Measurements from ENCODE around the gene CBX1.

DNA sequence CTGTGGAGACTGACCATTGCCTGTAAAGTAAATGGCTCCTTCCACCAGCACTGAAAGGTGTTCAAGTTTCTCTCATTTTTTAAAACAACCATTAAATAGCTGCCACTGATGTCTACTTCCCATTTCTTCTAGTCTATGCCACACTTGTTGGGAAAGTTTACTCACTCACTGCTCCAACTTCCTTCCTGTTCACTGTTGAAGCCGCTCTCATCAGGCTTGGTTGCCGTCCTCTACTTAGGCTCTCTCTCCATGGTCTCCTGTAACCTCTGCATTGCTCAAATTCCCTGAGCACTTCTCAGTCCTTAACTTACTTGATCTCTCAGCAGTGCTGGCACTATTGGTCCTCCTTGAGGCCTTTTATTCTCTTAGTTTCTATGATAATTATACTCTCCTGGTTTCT is 38.7 kb upstream of the CBX1 start:
- TF ChIP-seq, protein P1, sequence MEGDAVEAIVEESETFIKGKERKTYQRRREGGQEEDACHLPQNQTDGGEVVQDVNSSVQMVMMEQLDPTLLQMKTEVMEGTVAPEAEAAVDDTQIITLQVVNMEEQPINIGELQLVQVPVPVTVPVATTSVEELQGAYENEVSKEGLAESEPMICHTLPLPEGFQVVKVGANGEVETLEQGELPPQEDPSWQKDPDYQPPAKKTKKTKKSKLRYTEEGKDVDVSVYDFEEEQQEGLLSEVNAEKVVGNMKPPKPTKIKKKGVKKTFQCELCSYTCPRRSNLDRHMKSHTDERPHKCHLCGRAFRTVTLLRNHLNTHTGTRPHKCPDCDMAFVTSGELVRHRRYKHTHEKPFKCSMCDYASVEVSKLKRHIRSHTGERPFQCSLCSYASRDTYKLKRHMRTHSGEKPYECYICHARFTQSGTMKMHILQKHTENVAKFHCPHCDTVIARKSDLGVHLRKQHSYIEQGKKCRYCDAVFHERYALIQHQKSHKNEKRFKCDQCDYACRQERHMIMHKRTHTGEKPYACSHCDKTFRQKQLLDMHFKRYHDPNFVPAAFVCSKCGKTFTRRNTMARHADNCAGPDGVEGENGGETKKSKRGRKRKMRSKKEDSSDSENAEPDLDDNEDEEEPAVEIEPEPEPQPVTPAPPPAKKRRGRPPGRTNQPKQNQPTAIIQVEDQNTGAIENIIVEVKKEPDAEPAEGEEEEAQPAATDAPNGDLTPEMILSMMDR (IDR thresholded peaks at IDR 0.05), result no peak
- TF ChIP-seq, protein P2, sequence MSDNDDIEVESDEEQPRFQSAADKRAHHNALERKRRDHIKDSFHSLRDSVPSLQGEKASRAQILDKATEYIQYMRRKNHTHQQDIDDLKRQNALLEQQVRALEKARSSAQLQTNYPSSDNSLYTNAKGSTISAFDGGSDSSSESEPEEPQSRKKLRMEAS (IDR thresholded peaks at IDR 0.05), result no peak
- TF ChIP-seq, protein P3, sequence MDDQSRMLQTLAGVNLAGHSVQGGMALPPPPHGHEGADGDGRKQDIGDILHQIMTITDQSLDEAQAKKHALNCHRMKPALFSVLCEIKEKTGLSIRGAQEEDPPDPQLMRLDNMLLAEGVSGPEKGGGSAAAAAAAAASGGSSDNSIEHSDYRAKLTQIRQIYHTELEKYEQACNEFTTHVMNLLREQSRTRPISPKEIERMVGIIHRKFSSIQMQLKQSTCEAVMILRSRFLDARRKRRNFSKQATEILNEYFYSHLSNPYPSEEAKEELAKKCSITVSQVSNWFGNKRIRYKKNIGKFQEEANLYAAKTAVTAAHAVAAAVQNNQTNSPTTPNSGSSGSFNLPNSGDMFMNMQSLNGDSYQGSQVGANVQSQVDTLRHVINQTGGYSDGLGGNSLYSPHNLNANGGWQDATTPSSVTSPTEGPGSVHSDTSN (IDR thresholded peaks at IDR 0.05), result no peak
- no peak for TF ChIP-seq EP300 (IDR thresholded peaks at IDR 0.05)
- TF ChIP-seq BHLHE40 (IDR thresholded peaks at IDR 0.05; ENCODE audit: low read depth, low read length), result no peak
- TF ChIP-seq SREBF2 (IDR thresholded peaks at IDR 0.05), result no peak
- TF ChIP-seq, protein P4, sequence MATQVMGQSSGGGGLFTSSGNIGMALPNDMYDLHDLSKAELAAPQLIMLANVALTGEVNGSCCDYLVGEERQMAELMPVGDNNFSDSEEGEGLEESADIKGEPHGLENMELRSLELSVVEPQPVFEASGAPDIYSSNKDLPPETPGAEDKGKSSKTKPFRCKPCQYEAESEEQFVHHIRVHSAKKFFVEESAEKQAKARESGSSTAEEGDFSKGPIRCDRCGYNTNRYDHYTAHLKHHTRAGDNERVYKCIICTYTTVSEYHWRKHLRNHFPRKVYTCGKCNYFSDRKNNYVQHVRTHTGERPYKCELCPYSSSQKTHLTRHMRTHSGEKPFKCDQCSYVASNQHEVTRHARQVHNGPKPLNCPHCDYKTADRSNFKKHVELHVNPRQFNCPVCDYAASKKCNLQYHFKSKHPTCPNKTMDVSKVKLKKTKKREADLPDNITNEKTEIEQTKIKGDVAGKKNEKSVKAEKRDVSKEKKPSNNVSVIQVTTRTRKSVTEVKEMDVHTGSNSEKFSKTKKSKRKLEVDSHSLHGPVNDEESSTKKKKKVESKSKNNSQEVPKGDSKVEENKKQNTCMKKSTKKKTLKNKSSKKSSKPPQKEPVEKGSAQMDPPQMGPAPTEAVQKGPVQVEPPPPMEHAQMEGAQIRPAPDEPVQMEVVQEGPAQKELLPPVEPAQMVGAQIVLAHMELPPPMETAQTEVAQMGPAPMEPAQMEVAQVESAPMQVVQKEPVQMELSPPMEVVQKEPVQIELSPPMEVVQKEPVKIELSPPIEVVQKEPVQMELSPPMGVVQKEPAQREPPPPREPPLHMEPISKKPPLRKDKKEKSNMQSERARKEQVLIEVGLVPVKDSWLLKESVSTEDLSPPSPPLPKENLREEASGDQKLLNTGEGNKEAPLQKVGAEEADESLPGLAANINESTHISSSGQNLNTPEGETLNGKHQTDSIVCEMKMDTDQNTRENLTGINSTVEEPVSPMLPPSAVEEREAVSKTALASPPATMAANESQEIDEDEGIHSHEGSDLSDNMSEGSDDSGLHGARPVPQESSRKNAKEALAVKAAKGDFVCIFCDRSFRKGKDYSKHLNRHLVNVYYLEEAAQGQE (IDR thresholded peaks at IDR 0.05), result no peak
- TF ChIP-seq MAFK (IDR thresholded peaks at IDR 0.05; ENCODE audit: partially characterized antibody), result no peak
- TF ChIP-seq, protein P5, sequence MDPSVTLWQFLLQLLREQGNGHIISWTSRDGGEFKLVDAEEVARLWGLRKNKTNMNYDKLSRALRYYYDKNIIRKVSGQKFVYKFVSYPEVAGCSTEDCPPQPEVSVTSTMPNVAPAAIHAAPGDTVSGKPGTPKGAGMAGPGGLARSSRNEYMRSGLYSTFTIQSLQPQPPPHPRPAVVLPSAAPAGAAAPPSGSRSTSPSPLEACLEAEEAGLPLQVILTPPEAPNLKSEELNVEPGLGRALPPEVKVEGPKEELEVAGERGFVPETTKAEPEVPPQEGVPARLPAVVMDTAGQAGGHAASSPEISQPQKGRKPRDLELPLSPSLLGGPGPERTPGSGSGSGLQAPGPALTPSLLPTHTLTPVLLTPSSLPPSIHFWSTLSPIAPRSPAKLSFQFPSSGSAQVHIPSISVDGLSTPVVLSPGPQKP (IDR thresholded peaks at IDR 0.05; ENCODE audit: low read depth, low read length), result no peak
- TF ChIP-seq, protein P6, sequence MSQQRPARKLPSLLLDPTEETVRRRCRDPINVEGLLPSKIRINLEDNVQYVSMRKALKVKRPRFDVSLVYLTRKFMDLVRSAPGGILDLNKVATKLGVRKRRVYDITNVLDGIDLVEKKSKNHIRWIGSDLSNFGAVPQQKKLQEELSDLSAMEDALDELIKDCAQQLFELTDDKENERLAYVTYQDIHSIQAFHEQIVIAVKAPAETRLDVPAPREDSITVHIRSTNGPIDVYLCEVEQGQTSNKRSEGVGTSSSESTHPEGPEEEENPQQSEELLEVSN (IDR thresholded peaks at IDR 0.05; ENCODE audit: borderline replicate concordance, low read depth), result no peak
- TF ChIP-seq MAZ (IDR thresholded peaks at IDR 0.05; ENCODE audit: borderline replicate concordance, low read depth, low read length), result no peak

Measured in A549 (cell line).